AG08395 (cell line): ENCODE data around the gene ZNF32.
"Not testable (repeated sequence)": the region's sequence is repeated elsewhere in the genome, so short reads cannot be mapped to it uniquely, and the experiment has no call there.

Source experiments
- DNase-seq: peaks from one replicate; pipeline ENCODE4 v3.0.0; 2012; ENCODE audit warnings: mixed read lengths, low spot score

The ZNF32 gene

GRCh38 chr10:43628956-43629355 lies 19.7 kb downstream of the ZNF32 start:
- DNase-seq: no peak

DNA sequence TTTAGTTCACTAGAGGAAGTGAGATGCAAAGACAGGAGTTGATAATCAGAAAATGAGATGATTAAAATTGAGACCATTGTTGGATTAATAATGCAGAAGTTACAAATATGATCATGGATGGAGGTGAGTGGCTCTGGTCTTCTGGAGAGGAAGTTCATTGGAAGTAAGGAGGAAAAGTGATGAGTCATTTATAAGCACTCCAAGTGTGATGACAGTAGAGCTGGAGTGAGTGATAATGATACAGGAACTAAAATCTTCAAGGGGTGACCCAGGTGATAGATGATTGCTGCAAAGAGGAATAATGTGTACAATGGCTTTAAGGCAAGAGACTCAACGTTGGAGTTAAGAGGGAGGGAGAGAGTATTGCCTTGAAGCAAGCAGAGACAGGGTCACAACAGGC lies 20.7 kb downstream of the ZNF32 start:
- no peak for DNase-seq

- no peak for DNase-seq
Measured at GRCh38 chr10:43623351-43623750, 25.3 kb downstream of the ZNF32 start.

DNA sequence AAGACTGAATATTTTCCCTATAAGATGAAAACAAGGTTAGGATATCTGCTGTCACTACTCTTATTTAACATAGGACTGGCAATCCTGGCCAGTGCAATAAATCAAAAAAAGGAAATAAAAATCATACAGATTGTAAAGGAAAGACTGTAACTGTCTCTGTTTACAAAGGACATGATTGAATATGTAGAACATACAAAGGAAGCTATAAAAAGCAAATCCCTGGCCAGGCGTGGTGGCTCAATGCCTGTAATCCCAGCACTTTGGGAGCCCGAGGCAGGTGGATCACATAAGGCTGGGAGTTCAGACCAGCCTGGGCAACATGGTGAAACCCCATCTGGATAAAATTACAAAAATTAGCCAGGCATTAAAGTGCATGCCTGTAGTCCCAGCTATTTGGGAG lies 26.6 kb downstream of the ZNF32 start:
- no peak for DNase-seq

DNA sequence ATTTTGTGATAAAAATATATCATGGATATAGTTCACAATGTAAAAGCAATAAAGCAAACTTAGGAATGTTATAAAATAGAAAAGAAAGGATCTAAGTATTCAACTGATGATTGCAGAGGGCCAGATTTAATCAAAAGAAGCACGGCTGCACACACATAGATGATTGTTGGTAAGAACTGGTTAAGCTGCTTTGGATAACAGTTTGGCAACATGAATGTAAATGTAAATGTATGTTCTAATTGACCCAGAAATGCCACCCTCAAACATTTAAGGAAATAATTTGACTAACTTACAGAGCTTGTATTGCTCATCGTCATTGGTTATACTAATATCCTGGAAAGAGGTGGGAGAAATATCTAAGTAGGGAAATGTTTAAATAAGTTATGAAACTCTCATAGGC lies 29.3 kb downstream of the ZNF32 start:
- DNase-seq: no peak

DNA sequence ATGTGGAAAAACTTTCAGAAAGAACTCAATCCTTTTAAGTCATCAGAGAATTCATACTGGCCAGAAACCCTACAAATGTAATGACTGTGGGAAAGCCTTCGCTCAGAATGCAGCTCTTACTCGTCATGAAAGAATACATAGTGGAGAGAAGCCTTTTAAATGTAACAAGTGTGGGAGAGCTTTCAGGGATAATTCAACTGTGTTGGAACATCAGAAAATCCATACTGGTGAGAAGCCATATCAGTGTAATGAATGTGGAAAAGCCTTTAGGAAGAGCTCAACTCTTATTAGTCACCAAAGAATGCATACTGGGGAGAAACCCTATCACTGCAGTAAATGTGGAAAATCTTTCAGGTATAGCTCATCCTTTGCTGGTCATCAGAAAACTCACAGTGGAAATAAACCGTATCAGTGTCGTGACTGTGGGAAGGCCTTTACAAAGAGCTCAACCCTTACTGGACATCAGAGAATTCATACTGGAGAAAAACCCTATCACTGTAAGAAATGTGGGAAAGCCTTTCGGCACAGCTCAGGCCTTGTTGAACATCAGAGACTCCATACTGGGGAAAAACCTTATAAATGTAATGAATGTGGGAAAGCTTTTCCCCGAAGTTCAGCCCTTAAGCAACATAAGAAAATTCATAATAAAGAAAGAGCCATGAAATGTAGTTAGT lies 31.8 kb downstream of the ZNF32 start:
- DNase-seq: no peak

GRCh38 chr10:43610636-43611035 lies 38.0 kb downstream of the ZNF32 start:
- peak; percentile 14 for DNase-seq

DNA sequence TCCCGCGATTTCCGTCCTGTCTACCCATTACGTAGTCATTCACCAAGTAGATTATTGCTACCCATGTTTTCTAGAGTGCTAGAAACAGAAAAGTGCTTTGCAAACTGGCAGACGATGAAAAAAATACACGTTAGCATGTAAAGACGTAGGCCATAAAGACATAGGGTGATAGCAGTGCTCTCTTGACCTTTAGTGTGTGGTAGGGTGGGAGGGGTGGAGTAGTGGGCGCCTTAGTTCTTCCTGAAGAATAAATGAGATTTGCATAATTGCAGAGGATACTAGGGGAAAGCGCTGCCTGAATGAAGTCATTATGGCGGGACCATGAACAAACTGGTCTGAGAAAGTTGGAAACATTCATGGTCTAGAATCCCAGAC lies 41.5 kb downstream of the ZNF32 start:
- no peak for DNase-seq

DNA sequence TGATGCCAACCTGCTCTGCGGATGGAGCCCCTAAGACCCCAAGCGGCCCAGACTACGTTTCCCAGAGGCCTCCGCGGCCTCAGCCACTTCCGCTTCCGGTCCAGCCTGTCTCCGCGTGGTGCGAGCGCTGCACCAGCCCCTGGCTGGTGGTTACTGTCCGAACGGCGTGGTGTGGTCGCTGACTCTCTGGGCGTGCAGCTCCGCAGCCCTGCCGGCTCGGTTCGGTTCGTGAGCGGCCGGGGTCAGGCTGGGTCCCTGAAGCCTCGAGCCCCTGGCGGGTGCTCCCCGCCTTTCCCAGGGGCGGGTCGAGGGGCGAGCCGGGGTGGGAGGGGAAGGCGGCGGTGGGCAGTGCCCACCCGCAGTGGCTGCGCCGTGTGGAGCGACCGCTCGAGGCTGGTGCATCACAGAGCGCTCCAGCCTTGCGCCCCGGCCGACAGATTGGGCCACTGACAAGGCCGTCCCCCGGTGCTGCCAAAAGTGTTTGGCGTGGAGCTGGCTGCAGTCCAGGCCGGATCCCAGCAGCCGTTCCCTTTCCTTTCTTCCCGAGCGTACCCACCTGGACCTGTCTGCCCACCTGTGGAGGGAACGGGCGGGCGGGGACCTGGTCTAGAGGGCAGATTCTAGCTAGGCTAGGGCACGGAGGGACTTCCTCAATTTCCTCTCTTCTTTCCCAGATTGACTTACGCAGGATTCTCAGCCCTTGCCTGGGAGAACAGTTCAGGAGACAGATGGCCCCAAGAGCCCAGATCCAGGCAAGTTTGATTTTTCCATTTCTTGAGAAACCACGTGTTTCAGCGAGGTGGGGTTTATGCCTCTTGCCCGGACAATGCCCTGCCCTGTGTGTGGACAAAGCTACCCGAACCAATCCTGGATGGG lies 42.1 kb downstream of the ZNF32 start, which contains the start of gene ZNF485:
Gene ZNF485, plus strand, starts transcription at position 116 of the 876 bp plus-strand sequence. Its CDS starts 613 bp downstream, at position 729.
- peak; percentile 82 for DNase-seq

GRCh38 chr10:43605850-43606322 lies 42.8 kb downstream of the ZNF32 start:
- no peak for DNase-seq

GRCh38 chr10:43601576-43601975 lies 47.1 kb downstream of the ZNF32 start:
- not testable (repeated sequence) for DNase-seq

DNA sequence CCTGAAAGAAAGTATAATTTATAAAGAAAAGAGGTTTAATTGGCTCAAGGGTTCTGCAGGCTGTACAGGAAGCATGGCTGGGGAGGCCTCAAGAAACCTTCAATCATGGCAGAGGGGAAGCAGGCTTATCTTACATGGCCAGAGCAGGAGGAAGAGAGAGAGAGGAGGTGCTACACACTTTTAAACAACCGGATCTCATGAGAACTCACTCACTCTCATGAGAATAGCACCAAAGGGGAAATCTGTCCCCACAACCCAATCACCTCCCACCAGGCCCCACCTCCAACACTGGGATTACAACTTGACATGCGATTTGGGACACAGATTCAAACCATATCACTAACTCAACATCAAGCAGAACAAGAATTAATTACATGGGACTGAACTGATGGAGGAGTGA lies 49.3 kb downstream of the ZNF32 start:
- no peak for DNase-seq

DNA sequence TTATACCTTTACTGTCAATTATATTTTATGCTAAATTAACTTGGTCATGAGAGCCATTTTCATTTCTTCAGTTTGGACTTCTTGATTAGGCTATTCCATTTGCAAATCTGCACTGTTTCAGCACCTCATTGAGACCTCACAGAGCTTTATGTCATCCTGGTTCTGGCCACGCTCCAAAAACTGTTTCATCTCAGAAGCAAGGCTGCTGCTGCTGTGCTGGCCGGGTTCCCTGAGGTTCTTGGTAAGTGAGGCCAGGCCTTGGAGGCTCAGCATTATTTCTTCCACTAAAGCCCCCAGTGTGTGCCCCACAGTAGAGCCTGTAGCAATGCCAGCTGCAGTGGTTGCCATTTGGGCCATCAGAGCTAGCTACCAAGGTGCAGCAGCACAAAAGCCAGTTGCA lies 50.2 kb downstream of the ZNF32 start:
- DNase-seq: peak; percentile 56

- no peak for DNase-seq
Measured at GRCh38 chr10:43596546-43596945, 52.1 kb downstream of the ZNF32 start.

GRCh38 chr10:43595739-43596298 lies 52.9 kb downstream of the ZNF32 start:
- no peak for DNase-seq

GRCh38 chr10:43594944-43595589 lies 53.6 kb downstream of the ZNF32 start:
- peak; percentile 26 for DNase-seq
